HG02973 (cell line): ENCODE measurements around the gene PRKACG.
"Not testable (repeated sequence)": the region's sequence is repeated elsewhere in the genome, so short reads cannot be mapped to it uniquely, and the experiment has no call there.

Experiments used
- ATAC-seq: cut with Tn5 transposase; IDR thresholded peaks from one replicate; pipeline ENCODE4 v1.9.1; 2021; ENCODE audit warnings: moderate library complexity; ENCODE audit not compliant: unreplicated experiment

The PRKACG gene

GRCh38 chr9:69014013-69014412, at the start of gene PRKACG:
PRKACG (minus strand) TSS chr9:69014113; CDS start chr9:69014092, 21 bp downstream.
- no peak for ATAC-seq

- ATAC-seq, result no peak
Measured at GRCh38 chr9:69062195-69062594, 48.3 kb upstream of the PRKACG start.

- ATAC-seq, result no peak
Measured at GRCh38 chr9:69060766-69061165, 46.9 kb upstream of the PRKACG start.

DNA sequence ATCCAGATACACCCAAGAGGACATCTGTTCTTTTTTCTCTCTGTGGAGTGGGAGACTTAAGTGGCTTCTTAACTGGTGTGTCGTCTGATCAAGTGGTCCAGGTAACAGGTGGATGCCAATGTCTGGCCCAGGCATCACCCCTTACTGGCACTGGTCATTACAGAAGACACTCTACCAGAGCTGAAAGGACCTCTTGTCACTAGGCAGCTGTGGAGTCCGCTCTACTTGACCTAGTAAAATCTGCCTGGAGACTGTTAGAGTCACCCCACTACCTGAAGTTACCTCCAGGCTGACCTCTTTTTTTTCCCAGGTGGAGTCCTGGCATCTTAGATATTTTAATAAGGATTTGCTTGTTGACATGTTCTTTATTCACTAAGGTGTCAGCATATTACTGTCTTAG, 44.2 kb upstream of the PRKACG start:
- ATAC-seq, result no peak

DNA sequence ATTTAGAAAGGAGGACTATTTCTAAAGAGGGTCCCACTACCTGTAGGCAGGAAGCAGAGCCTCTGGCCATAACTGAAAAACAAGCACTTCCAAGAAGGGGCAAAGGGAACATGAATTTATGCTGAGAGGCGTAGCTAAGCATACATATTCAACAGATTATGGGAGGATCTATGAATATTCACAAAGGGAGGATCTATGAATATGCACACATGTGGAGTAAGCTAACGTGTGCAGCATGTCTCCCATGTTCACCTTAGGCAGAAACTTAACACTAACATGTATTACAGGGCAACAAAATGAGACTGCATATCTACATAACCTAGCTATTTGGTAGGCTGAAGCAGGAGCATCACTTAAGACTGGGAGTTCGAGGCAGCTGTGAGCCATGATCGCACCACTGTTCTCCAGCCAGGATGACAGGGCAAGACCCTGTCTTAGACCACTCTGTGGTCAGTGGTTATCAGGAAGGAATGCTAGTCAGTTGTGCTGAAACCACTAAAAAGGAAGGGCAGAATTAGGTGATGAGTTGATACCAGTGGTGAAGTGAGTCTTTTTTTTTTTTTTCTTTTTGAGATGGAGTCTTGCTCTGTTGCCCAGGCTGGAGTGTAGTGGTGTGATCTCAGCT, 42.4 kb upstream of the PRKACG start:
- ATAC-seq, result no peak

GRCh38 chr9:69054989-69055388, 41.1 kb upstream of the PRKACG start:
- ATAC-seq, result no peak

DNA sequence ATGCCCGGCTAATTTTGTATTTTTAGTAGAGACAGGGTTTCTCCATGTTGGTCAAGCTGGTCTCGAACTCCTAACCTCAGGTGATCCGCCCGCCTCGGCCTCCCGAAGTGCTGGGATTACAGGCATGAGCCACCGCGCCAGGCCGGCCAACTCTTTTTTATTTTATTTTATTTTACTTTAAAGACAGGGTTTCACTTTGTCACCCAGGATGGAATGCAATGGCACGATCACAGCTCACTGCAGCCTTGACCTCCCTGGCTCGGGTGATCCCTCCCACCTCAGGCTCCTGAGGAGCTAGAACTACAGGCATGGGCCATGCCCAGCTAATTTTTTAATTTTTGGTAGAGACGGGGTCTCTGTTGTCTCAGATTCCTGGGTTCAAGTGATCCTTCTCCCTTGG, 37.0 kb upstream of the PRKACG start:
- not testable (repeated sequence) for ATAC-seq

DNA sequence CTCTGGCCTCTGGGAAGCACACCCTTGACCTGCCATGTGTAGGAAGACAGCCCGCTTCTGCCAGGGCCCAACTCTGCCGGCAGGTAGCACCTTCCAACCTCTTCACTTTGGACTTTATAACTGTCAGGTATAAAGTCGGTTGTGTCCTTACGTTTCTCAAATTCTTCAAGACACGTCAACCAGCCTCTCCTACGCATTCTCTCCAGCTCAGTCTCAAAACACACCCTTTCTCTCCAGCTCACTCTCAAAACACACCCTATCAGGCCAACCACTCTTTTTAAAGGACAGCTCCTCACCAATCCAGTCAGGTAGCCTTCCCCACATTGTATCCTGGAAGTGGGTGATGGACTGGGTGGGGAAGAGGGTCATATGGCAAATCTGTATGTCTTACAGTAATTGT, 35.2 kb upstream of the PRKACG start:
- ATAC-seq, result no peak

GRCh38 chr9:69047371-69047770, 33.5 kb upstream of the PRKACG start:
- no peak for ATAC-seq

DNA sequence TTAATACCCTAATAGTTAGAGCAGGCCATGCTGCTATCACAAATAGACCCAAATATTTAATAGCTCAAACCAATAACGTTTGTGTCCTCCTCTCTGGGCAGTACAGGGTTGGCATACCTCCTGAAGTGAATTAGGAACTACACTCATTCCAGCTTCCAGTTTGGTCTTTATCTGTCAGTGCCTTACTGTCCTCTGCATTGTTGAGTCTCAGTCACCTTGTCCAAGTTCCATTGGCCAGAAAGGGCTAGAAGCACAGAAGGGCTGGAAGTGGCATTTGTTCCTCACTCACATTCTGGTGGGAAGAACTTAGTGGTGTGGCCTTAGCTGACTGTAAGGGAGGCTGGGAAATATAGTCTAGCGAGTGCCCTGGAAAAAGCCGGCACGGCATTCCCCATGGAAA, 32.8 kb upstream of the PRKACG start:
- no peak for ATAC-seq

- ATAC-seq, result no peak
Measured at GRCh38 chr9:69045821-69046220, 31.9 kb upstream of the PRKACG start.

DNA sequence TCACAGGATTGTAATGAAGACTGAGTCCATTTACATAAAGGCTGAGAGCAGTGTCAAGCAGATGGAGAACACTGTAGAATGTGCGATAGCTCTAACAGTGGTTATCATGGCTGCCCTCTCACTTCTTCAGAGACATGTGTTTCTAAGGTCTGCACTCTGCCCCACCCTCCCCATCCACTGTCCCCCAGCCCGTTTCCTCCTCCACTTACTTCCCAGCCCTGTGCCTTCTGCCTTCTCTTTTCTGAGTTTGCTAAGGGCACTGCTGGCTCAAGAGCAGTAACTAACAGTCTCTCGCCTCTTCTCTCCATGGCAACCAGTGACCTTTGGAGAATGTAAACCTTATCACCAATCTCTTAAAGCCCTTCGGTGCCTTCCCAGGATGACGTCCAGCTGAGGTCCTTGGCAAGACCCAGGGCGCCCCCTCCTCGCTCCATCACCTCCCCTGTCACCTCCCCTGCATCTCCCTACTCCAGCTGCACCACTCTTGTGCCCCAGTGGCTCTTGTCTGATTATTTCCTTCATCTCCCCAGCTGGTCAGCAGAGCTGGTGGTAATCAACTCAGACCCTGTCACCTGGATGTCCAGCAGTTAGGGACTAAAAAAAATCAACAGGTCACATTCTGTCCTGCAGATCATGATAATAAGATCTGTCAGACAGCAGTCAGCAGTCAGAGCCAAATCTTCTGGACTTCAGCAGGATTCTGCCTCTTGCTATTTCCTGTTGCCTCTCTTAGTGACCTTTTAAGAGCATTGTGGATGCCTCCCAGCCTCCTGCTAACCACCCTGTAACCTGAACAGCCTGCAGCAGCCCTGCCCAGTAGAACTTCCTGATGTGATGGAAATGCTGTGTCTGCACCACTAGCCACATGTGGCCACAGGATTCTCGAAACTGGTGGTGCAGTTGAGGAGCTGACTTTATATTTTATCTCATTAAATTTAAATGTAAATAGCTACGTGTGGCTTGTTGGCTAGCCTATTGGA, 30.6 kb upstream of the PRKACG start:
- no peak for ATAC-seq

DNA sequence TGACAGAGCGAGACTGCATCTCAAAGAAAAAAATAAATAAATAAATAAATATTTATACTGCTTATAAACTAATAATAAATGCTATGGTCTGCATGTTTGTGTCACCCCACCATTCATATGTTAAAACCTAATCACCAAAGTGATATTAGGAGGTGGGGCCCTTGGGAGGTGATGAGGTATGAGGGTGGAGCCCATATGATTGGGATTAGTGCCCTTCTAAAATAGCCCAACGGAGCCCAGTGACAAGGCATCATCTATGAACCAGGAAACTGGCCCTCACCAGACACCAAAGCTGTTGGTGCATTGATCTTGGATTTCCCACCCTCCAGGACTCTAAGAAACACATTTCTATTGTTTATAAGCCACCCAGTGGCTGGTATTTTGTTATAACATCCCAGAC, 26.7 kb upstream of the PRKACG start:
- no peak for ATAC-seq

DNA sequence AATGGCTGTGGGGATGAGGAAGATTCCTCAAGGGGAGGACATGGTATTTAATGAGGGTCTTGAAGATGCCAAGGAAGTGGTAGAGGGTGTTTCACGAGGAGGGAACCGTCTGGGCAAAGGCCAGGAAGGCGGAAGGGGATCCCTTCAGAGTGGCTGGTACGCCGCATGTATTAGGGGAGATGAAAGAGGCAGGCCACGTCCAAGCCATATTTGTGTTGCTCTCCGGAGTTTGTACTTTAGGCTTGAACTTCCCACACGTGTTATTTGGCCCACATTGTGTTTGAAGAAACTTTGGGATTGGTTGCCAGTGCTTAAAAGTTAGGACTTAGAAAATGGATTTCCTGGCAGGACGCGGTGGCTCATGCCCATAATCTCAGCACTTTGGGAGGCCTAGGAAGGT, 22.9 kb upstream of the PRKACG start:
- ATAC-seq, result no peak

DNA sequence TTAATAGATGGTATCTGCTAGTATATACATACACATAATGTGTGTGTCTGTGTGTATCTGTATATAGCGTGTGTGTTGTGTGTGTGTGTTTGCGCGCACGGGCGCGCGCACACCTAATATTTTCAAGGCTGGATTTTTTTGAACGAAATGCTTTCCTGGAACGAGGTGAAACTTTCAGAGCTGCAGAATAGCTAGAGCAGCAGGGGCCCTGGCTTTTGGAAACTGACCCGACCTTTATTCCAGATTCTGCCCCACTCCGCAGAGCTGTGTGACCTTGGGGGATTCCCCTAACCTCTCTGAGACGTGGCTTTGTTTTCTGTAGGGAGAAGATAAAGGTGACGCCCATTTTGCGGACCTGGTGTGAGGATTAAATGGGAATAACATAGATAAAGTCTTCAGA, 22.4 kb upstream of the PRKACG start:
- ATAC-seq, result peak; percentile 14

GRCh38 chr9:69035438-69036308, 21.8 kb upstream of the PRKACG start, which contains the start of gene FXN:
FXN (plus strand) TSS chr9:69035752; CDS start chr9:69035783, 31 bp downstream.
- peak; percentile 94 for ATAC-seq

DNA sequence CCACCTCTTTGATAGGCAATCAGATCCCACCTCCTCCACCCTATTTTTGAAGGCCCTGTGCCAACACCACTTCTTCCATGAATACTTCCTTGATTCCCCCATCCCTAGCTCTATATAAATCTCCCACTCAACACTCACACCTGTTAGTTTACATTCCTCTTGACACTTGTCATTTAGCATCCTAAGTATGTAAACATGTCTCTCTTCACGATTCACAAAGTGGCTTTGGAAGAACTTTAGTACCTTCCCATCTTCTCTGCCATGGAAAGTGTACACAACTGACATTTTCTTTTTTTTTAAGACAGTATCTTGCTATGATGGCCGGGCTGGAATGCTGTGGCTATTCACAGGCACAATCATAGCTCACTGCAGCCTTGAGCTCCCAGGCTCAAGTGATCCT, 20.2 kb upstream of the PRKACG start:
- no peak for ATAC-seq

DNA sequence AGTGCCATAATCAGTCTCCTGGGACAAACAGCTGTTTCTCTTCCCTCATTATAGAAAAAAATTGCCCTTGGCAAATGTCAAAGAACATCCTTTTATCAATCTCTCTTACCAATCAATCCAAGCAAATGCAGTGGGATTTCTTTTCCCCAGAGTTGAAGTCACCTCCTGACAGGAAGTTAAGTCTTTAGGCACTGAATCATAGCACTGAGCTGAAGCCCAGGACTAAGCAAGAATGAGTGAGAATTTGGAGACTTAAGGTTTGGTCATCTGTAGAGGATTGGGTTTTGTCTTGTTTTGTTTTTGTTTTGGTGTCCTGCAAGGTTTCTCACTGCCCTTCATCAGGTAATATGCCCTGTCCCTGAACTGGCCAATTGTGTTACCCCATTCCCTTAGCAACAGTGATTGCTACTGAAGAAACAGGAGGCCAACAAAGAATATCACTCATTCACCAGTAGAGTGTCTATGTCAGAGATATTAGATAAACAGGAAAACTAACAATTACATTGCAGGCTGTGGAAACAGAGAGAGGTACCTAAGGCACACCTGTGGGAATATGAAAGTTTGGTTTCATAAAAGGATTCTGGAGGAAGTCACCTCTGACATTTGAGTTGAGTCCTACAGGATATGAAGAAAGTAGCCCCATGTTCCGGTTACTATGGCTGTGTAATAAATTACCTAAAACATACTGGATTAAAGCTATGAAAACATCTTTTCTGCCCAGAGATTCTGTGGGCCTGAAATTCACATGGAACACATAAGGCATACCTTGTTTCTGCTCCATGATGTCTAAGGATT, 17.1 kb upstream of the PRKACG start:
- ATAC-seq, result no peak

DNA sequence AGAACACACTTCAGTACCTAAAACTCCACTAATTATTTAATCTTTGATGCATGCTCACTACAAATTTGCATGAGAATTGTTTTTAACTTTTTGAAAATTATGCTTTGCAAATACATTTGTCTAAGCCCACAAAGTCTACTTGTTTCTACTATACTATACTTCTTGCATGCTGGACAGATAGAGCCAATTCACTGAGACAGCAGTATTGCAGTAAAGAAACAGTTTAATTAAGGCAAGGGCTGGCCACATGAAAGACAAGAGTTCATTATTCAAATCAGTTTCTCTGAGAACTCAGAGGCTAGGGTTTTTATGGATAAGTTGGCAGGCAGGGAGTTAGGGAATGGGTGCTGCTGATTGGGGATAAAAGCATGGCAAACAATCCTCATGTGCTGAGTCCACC, 15.6 kb upstream of the PRKACG start:
- ATAC-seq, result no peak

- no peak for ATAC-seq
Measured at GRCh38 chr9:69028754-69029153, 14.8 kb upstream of the PRKACG start.
